ENCODE measurements around the gene MATCAP1.

DNA sequence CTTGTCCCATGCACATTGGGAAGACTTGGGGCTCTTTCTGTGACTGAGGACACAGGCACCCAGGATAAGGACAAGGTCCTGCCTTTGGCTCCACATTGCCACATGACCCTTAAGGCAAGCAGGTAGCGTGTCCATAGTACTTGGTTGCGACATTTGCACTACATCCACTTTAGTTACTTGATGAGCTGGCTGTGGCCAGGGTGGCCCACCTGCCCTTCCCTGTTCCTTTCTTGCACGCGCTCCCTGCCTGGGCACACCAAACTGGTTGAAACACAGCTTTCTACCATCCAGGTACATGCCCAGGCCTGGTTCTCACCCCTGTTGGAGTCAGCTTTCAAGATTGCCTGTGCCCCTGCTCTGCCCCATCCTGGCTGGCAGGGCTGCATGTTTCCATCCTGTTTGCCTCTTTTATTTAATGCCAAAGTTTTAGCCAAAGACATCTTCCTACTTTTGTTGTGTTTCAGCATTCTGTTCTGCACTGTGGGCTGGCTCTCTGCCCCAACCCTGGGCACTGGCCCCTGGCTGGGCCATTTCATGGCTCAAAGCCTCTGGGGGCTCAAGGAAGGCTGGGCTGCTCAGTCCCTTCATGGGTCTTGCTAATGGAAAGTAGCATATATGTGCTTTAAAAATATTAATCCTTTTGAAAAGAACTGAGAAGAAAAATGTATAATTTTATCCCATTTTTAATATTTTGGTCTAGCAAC, 36.2 kb downstream of the MATCAP1 start:
- TF ChIP-seq, protein P1, sequence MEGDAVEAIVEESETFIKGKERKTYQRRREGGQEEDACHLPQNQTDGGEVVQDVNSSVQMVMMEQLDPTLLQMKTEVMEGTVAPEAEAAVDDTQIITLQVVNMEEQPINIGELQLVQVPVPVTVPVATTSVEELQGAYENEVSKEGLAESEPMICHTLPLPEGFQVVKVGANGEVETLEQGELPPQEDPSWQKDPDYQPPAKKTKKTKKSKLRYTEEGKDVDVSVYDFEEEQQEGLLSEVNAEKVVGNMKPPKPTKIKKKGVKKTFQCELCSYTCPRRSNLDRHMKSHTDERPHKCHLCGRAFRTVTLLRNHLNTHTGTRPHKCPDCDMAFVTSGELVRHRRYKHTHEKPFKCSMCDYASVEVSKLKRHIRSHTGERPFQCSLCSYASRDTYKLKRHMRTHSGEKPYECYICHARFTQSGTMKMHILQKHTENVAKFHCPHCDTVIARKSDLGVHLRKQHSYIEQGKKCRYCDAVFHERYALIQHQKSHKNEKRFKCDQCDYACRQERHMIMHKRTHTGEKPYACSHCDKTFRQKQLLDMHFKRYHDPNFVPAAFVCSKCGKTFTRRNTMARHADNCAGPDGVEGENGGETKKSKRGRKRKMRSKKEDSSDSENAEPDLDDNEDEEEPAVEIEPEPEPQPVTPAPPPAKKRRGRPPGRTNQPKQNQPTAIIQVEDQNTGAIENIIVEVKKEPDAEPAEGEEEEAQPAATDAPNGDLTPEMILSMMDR (IDR thresholded peaks at IDR 0.05), result no peak
- TF ChIP-seq, protein P2, sequence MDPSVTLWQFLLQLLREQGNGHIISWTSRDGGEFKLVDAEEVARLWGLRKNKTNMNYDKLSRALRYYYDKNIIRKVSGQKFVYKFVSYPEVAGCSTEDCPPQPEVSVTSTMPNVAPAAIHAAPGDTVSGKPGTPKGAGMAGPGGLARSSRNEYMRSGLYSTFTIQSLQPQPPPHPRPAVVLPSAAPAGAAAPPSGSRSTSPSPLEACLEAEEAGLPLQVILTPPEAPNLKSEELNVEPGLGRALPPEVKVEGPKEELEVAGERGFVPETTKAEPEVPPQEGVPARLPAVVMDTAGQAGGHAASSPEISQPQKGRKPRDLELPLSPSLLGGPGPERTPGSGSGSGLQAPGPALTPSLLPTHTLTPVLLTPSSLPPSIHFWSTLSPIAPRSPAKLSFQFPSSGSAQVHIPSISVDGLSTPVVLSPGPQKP (IDR thresholded peaks at IDR 0.05; ENCODE audit: low read depth, low read length), result no peak
- TF ChIP-seq POLR2A (IDR thresholded peaks at IDR 0.05; ENCODE audit: low read length) (no peak), MAZ (IDR thresholded peaks at IDR 0.05; ENCODE audit: borderline replicate concordance, low read depth, low read length) (no peak), NPAS2 (CRISPR knock-in tag; IDR thresholded peaks at IDR 0.05; ENCODE audit: borderline replicate concordance) (no peak)
- TF ChIP-seq, protein P3, sequence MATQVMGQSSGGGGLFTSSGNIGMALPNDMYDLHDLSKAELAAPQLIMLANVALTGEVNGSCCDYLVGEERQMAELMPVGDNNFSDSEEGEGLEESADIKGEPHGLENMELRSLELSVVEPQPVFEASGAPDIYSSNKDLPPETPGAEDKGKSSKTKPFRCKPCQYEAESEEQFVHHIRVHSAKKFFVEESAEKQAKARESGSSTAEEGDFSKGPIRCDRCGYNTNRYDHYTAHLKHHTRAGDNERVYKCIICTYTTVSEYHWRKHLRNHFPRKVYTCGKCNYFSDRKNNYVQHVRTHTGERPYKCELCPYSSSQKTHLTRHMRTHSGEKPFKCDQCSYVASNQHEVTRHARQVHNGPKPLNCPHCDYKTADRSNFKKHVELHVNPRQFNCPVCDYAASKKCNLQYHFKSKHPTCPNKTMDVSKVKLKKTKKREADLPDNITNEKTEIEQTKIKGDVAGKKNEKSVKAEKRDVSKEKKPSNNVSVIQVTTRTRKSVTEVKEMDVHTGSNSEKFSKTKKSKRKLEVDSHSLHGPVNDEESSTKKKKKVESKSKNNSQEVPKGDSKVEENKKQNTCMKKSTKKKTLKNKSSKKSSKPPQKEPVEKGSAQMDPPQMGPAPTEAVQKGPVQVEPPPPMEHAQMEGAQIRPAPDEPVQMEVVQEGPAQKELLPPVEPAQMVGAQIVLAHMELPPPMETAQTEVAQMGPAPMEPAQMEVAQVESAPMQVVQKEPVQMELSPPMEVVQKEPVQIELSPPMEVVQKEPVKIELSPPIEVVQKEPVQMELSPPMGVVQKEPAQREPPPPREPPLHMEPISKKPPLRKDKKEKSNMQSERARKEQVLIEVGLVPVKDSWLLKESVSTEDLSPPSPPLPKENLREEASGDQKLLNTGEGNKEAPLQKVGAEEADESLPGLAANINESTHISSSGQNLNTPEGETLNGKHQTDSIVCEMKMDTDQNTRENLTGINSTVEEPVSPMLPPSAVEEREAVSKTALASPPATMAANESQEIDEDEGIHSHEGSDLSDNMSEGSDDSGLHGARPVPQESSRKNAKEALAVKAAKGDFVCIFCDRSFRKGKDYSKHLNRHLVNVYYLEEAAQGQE (IDR thresholded peaks at IDR 0.05), result no peak
